Liver (tissue), 9 donors: ENCODE results near the gene GART. TPM values are rescaled to one million over a fixed set of nuclear protein-coding genes. Genes with fewer than 3 reads are reported as not detected.

Source experiments
- DNase-seq: peaks from one replicate; pipeline ENCODE4 v3.0.0-alpha.2; 2017; ENCODE audit warnings: low spot score
- H3K27ac ChIP-seq, 2 donors: one replicate each; pipeline ENCODE4 v1.7.0; 2013; ENCODE audit warnings: inconsistent platforms in 2 of 2, low read length in 2 of 2, control low read depth in 1 of 2, low read depth in 1 of 2, mild to moderate bottlenecking in 1 of 2
- H3K27me3 ChIP-seq, 4 donors: one replicate each; pipeline versions ENCODE4 v1.6.1 to v1.7.0; 2013; ENCODE audit warnings: low read length in 3 of 4, inconsistent platforms in 1 of 4, mild to moderate bottlenecking in 1 of 4, moderate library complexity in 1 of 4; ENCODE audit not compliant: control insufficient read depth in 4 of 4, insufficient read depth in 4 of 4
- H3K36me3 ChIP-seq, 4 donors: one replicate each; pipeline versions ENCODE4 v1.6.1 to v1.7.0; 2013; ENCODE audit warnings: low read length in 3 of 4, mild to moderate bottlenecking in 3 of 4, low read depth in 1 of 4, moderate library complexity in 1 of 4; ENCODE audit not compliant: control insufficient read depth in 4 of 4, insufficient read depth in 3 of 4
- H3K4me1 ChIP-seq, 4 donors: one replicate each; pipeline versions ENCODE4 v1.6.1 to v1.7.0; 2013; ENCODE audit warnings: low read length in 3 of 4, mild to moderate bottlenecking in 3 of 4, moderate library complexity in 1 of 4; ENCODE audit not compliant: control insufficient read depth in 4 of 4, insufficient read depth in 4 of 4
- H3K4me3 ChIP-seq, 3 donors: one replicate each; pipeline versions ENCODE4 v1.6.1 to v1.7.0; 2013; ENCODE audit warnings: low read length in 3 of 3, control low read depth in 1 of 3, low read depth in 1 of 3, mild to moderate bottlenecking in 1 of 3
- H3K9ac ChIP-seq, 2 donors: one replicate each; pipeline ENCODE4 v1.7.0; 2013; ENCODE audit warnings: low read length in 2 of 2, mild to moderate bottlenecking in 2 of 2, moderate library complexity in 2 of 2, control low read depth in 1 of 2, low read depth in 1 of 2
- H3K9me3 ChIP-seq, 4 donors: one replicate each; pipeline versions ENCODE4 v1.6.1 to v1.7.0; 2013; ENCODE audit warnings: low read length in 3 of 4; ENCODE audit not compliant: control insufficient read depth in 4 of 4
- ATF3 ChIP-seq: IDR thresholded peaks from 2 replicates; pipeline ENCODE4 v1.6.1; 2016; ENCODE audit warnings: antibody characterized with exemption
- CTCF ChIP-seq: fragments of 150-350 bp; IDR thresholded peaks from 2 replicates; pipeline ENCODE4 v1.5.1; 2017; ENCODE audit warnings: improper control_type of control experiment, low read depth, low read length; ENCODE audit not compliant: missing input control
- EGR1 ChIP-seq, 2 donors: IDR thresholded peaks; 2 replicates each; pipeline ENCODE4 v1.6.1; 2016 to 2018; ENCODE audit warnings: antibody characterized with exemption in 2 of 2, low read depth in 2 of 2
- FOXA1 ChIP-seq: IDR thresholded peaks from 2 replicates; pipeline ENCODE4 v1.6.1; 2016; ENCODE audit warnings: antibody characterized with exemption
- FOXA2 ChIP-seq: IDR thresholded peaks from 2 replicates; pipeline ENCODE4 v1.6.1; 2016; ENCODE audit warnings: antibody characterized with exemption
- GABPA ChIP-seq, 2 donors: IDR thresholded peaks in 1 of 2; conservative IDR thresholded peaks in 1 of 2; 2 replicates each; pipeline ENCODE4 v1.6.1; 2016; ENCODE audit warnings: antibody characterized with exemption in 2 of 2, mild to moderate bottlenecking in 1 of 2, moderate library complexity in 1 of 2
- HNF4A ChIP-seq, 2 donors: conservative IDR thresholded peaks; 2 replicates each; pipeline ENCODE4 v1.6.1; 2016; ENCODE audit warnings: antibody characterized with exemption in 2 of 2, mild to moderate bottlenecking in 2 of 2
- HNF4G ChIP-seq: IDR thresholded peaks from 2 replicates; pipeline ENCODE4 v1.6.1; 2016; ENCODE audit warnings: antibody characterized with exemption
- JUND ChIP-seq, 2 donors: IDR thresholded peaks; 2 replicates each; pipeline ENCODE4 v1.6.1; 2016; ENCODE audit warnings: antibody characterized with exemption in 2 of 2
- MAX ChIP-seq: IDR thresholded peaks from 2 replicates; pipeline ENCODE4 v1.6.1; 2016; ENCODE audit warnings: antibody characterized with exemption
- NR2F2 ChIP-seq: IDR thresholded peaks from 2 replicates; pipeline ENCODE4 v1.6.1; 2016; ENCODE audit warnings: antibody characterized with exemption
- RAD21 ChIP-seq, 2 donors: IDR thresholded peaks; 2 replicates each; pipeline ENCODE4 v1.6.1; 2016; ENCODE audit warnings: antibody characterized with exemption in 2 of 2, mild to moderate bottlenecking in 2 of 2
- REST ChIP-seq: IDR thresholded peaks from 2 replicates; pipeline ENCODE4 v1.6.1; 2016; ENCODE audit warnings: antibody characterized with exemption, mild to moderate bottlenecking
- RXRA ChIP-seq, 2 donors: IDR thresholded peaks; 2 replicates each; pipeline ENCODE4 v1.6.1; 2017 to 2018; ENCODE audit warnings: antibody characterized with exemption in 2 of 2, mild to moderate bottlenecking in 1 of 2
- SP1 ChIP-seq: IDR thresholded peaks from 2 replicates; pipeline ENCODE4 v1.6.1; 2018; ENCODE audit warnings: antibody characterized with exemption, mild to moderate bottlenecking
- TAF1 ChIP-seq: conservative IDR thresholded peaks from 2 replicates; pipeline ENCODE4 v1.6.1; 2016; ENCODE audit warnings: antibody characterized with exemption, mild to moderate bottlenecking
- YY1 ChIP-seq: IDR thresholded peaks from 2 replicates; pipeline ENCODE4 v1.6.1; 2016; ENCODE audit warnings: antibody characterized with exemption, mild to moderate bottlenecking
- WGBS: extraction: QIAGEN DNeasy Blood & Tissue Kit; methylation state at CpG from one replicate; pipeline ENCODE4 v1.1.7; 2013; 5-methylcytosine and 5-hydroxymethylcytosine counted together
- polyA plus RNA-seq, 2 donors: library from polyadenylated mRNA; stranded (reverse) in 1 of 2; unstranded in 1 of 2; fragments of 200-250 nt in 1 of 2; fragments of >200 nt in 1 of 2; fragmentation: Nextera tagmentation in 1 of 2; extraction: Ambion mirVana in 1 of 2; gene quantifications; one replicate each; pipeline versions ENCODE4 v1.2.1 to v1.2.3, GENCODE V29; 2013 to 2015
- total RNA-seq, 2 donors: library from RNA; depleted of rRNA; stranded (reverse); fragments of >200 nt; gene quantifications; one replicate each; pipeline ENCODE4 v1.2.3, GENCODE V29; 2014
- TF ChIP-seq, protein P1 (sequence below): IDR thresholded peaks from 2 replicates; pipeline ENCODE4 v1.6.1; 2016; ENCODE audit warnings: antibody characterized with exemption
- donor health status: healthy.
- donor health status: healthy.
- donor health status: healthy.
- donor health status: healthy.
- donor health status: healthy.

GART gene
- total and polyA plus RNA-seq, 4 donors: 15.7 to 76.8 (median 32.0) TPM

- TF ChIP-seq SP1 (no peak), CTCF (no peak), FOXA1 (no peak), EGR1 (IDR thresholded peaks at IDR 0.05; ENCODE audit: low read depth in 2 of 2) (no peak), MAX (no peak), GABPA (IDR thresholded peaks at IDR 0.05 in 1 of 2, conservative IDR thresholded peaks at IDR 0.05 in 1 of 2) (no peak), RXRA (IDR thresholded peaks at IDR 0.05) (no peak)
- no peaks in the 10 kb centered on the region for H3K9me3 ChIP-seq
- H3K27me3 ChIP-seq: no peaks in the 10 kb centered on the region
- WGBS: 95% methylated on average over 7 of the region's 7 CpGs
- no peak for DNase-seq
- H3K4me3 ChIP-seq: no peak overlapping the region
- H3K9ac ChIP-seq: no peak overlapping the region
- peaks cover 1 to 18% (median 10%) of the 10 kb centered on the region in 4 donors for H3K4me1 ChIP-seq
- H3K27ac ChIP-seq: no peak overlapping the region
- peaks cover 3 to 16% (median 12%) of the 10 kb centered on the region in 4 donors for H3K36me3 ChIP-seq
Observed at GRCh38 chr21:33578959-33579542, 37.1 kb upstream of the GART start.

DNA sequence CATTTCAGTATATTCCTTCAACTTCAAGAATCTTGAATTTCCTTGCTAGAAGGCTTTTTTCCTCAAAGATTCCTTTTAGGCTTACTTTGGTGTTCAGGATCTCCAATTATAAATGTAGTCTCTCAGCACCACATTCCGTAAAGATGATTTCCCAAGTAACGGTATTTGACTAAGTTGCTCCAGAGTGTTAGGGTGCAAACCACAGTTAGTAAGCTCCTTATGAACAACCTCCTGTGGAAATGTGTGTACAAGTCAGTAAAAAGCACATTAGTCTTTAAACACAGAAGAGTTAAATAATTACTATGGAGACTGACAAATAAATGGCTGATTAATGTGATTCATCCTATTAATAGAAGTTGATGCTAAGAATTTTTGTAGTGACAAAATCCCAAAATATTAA, 36.3 kb upstream of the GART start:
- Histone ChIP-seq H3K9me3 (no peaks in the 10 kb centered on the region), H3K27me3 (no peaks in the 10 kb centered on the region), H3K36me3 (peaks cover 3 to 24% (median 15%) of the 10 kb centered on the region in 4 donors), H3K9ac (no peak overlapping the region), H3K4me3 (no peak overlapping the region), H3K27ac (no peak overlapping the region), H3K4me1 (peaks cover 1 to 18% (median 10%) of the 10 kb centered on the region in 4 donors)
- 92% methylated on average over 2 of the region's 2 CpGs for WGBS
- DNase-seq: no peak
- TF ChIP-seq MAX: no peak
- no peak for TF ChIP-seq EGR1 (IDR thresholded peaks at IDR 0.05; ENCODE audit: low read depth in 2 of 2)
- no peak for TF ChIP-seq FOXA2
- no peak for TF ChIP-seq NR2F2
- no peak for TF ChIP-seq REST
- TF ChIP-seq, protein P1, sequence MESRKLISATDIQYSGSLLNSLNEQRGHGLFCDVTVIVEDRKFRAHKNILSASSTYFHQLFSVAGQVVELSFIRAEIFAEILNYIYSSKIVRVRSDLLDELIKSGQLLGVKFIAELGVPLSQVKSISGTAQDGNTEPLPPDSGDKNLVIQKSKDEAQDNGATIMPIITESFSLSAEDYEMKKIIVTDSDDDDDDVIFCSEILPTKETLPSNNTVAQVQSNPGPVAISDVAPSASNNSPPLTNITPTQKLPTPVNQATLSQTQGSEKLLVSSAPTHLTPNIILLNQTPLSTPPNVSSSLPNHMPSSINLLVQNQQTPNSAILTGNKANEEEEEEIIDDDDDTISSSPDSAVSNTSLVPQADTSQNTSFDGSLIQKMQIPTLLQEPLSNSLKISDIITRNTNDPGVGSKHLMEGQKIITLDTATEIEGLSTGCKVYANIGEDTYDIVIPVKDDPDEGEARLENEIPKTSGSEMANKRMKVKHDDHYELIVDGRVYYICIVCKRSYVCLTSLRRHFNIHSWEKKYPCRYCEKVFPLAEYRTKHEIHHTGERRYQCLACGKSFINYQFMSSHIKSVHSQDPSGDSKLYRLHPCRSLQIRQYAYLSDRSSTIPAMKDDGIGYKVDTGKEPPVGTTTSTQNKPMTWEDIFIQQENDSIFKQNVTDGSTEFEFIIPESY: no peak
- TF ChIP-seq RXRA (IDR thresholded peaks at IDR 0.05): no peak
- no peak for TF ChIP-seq RAD21 (IDR thresholded peaks at IDR 0.05)
- TF ChIP-seq TAF1: no peak
- TF ChIP-seq SP1: no peak
- no peak for TF ChIP-seq CTCF
- no peak for TF ChIP-seq ATF3
- TF ChIP-seq HNF4A (conservative IDR thresholded peaks at IDR 0.05): no peak
- TF ChIP-seq GABPA (IDR thresholded peaks at IDR 0.05 in 1 of 2, conservative IDR thresholded peaks at IDR 0.05 in 1 of 2): no peak
- TF ChIP-seq JUND (IDR thresholded peaks at IDR 0.05): no peak
- TF ChIP-seq HNF4G: no peak
- no peak for TF ChIP-seq FOXA1
- no peak for TF ChIP-seq YY1
